HG02759 (cell line): ENCODE data around the gene XXYLT1.

ENCODE experiments used
- ATAC-seq: cut with Tn5 transposase; IDR thresholded peaks from one replicate; pipeline ENCODE4 v1.9.1; 2021; ENCODE audit warnings: mild to moderate bottlenecking, moderate library complexity; ENCODE audit not compliant: unreplicated experiment

The XXYLT1 gene

DNA sequence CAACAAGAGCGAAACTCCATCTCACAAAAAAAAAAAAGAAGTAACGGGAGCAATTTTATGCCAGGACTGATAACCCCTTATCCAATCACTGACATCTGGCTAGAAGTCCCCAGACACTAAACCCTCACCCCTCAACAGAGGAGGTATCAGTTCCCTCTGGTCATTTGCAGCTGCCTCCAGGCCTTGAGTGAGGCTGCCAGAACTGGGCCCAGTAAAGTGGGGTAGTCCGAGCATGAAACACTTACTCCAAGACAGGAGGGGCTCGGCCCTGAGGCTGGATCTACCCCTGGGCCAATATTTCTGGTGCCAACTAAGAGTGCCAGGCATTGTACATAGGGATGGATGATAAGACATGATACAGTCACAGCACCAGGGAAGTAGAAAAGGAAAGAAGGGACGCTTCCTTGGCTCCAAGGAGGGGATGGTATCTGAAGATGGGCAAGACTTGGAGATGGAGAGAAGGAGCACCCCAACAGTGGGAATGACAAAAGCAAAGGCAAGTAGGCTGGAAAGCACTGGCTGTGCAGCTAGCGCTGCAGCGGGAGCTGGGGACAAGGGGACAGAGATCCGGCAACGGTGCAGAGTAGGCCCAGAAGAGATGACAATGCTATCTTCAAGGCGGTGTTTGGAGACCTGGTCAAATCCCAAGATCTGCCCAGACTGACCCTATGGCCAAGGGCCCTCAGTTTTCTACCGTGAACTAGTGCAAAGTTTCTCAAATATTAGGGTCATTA is 2.2 kb downstream of the XXYLT1 start:
- ATAC-seq, result no peak

DNA sequence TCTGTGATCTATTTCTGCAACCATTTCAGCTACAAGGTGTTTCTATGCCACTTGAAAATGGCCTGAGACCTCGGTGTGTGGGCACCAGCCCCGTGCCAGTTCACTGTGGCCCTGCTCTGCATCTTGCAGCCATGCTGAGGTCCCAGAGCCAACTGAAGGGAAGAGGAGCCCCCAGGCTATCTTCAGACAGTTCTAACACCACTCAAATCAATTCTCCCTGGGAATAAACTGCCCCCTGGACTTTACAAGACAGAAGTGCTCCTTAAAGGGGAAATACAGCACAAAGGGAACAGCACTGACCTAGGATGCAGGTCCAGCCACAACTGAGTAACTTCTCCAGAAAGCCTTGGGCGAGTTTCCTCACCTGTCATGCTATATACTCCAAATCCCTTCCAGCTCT is 3.9 kb downstream of the XXYLT1 start:
- no peak for ATAC-seq

DNA sequence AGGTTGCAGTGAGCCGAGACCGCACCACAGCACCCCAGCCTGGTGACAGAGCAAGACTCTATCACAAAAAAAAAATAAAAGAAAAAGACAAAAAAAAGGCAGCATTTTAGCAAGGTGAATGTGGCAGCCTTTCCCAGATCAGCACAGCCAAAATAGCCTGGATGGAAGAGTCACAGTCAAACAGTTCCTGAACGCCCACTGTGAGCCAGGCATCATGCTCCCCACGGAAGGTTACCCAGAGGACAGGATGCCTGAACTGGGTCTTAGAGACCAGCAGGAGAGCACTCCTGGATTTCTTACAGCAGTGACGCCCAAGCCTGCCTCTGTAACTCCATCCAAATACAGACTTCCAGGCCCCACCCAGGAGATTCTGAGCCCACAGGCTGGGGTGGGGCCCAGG is 4.5 kb downstream of the XXYLT1 start:
- no peak for ATAC-seq

DNA sequence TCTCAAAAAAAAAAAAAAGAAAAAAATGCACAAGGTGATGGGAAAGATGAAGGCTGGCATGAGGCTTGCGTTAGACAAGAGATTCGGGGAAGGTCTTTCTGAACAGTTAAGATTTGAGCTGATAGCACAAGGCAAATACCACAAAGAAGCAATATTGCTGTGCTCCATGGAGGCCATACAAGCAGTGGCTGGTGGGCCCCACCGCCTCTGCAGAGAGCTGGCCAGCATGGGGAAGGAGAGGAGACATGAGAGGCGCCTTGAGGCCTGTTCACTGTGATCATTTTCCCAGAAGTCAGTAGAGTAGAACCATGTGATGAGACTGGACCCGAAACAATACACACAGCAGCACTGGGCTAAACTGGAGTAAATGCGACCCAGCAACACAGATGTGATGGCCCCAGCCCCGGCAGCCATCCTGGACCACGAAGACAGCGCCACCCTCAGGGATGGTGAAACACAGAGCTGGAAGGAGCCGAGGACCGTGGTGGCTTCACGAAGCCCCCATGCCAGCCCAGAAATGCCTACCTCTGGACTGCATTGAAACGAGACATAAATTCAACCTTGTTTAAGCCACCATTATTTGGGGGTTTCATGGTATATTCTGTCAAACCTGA is 5.5 kb downstream of the XXYLT1 start:
- no peak for ATAC-seq

DNA sequence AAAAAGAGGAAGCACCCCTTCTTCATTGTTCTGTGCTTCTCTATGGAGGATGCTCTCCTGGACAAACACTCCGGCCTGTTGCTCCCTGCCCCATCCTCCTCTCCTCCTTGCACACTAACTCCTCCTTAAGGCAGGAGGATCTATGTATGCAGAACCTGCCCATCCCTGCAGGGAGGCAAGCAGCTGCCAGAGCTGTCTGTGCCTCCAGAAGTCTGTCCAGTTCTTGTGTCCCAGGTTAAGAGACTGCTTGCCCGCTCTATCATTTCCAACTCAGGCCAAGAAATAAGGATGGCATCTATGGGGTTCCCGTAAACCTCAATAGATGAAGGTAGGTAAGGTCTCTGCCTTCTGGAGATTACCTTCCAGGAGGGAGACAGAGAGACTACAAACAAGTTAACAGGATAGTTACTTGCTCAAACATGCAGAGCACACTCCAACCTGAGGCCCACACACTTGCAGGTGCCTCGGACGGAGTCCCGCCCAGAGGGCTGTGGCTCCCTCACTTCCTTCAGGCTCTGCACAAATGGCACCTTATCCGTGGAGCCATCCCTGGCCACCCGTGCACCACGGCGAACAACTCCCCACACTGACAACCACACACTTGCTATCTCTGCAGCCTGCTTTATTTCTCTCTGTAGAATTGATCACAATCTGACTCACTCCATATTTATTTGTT is 6.9 kb downstream of the XXYLT1 start:
- no peak for ATAC-seq

GRCh38 chr3:195263193-195263924 is 7.6 kb downstream of the XXYLT1 start:
- no peak for ATAC-seq

DNA sequence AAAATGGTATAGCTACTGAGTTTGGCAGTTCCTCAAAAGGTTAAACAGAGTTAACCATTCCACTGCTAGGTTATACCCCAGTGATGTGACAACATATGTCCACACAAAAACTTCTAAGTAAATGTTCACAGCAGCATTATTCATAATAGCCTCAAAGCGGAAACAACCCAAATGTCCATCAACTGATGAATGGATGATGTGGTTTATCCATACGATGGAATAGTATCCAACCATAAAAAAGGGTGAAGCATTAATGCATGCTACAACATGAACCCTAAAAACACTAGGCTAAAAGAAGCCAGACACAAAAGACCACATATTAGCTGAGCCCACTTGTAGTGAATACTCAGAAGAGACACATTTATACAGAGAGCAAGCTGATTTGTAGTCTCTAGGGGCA is 9.0 kb downstream of the XXYLT1 start:
- no peak for ATAC-seq

DNA sequence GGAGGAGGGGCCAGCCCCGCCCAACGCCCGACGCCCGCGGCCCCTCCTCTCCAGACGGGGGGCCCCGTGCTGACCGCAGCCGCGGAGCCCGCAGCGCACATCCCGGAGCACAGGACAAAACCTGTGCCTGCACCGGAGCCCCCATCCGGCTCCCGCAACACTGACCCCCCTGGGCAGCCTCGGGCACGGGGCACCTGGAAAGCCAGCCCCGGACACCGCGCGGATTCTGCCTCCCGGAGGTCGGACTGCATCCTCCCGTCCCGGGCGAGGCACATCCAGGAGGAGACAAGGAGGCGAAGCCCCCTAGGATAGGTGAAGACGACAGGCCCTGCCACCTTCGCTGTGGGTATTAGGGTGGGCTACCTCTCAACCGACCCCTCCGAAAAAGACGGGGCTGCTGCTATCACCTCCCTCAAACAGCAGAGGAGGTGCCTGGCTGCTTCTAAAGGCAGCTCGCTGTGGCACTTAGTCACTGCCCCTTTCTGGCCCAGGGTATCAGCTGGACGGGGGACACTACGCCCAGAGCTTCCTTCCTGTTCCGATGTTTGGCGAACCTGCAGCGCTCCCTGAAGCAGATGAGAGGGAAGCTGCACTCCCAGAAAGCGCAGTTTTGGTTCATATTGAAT is 10.6 kb downstream of the XXYLT1 start:
- ATAC-seq, result peak; percentile 16

- peak; percentile 79 for ATAC-seq
These were observed 11.3 kb downstream of the XXYLT1 start for GRCh38 chr3:195259475-195260279.

- ATAC-seq, result no peak
These were observed 11.8 kb downstream of the XXYLT1 start for GRCh38 chr3:195259154-195259474.

GRCh38 chr3:195258449-195259153 is 12.4 kb downstream of the XXYLT1 start:
- no peak for ATAC-seq

DNA sequence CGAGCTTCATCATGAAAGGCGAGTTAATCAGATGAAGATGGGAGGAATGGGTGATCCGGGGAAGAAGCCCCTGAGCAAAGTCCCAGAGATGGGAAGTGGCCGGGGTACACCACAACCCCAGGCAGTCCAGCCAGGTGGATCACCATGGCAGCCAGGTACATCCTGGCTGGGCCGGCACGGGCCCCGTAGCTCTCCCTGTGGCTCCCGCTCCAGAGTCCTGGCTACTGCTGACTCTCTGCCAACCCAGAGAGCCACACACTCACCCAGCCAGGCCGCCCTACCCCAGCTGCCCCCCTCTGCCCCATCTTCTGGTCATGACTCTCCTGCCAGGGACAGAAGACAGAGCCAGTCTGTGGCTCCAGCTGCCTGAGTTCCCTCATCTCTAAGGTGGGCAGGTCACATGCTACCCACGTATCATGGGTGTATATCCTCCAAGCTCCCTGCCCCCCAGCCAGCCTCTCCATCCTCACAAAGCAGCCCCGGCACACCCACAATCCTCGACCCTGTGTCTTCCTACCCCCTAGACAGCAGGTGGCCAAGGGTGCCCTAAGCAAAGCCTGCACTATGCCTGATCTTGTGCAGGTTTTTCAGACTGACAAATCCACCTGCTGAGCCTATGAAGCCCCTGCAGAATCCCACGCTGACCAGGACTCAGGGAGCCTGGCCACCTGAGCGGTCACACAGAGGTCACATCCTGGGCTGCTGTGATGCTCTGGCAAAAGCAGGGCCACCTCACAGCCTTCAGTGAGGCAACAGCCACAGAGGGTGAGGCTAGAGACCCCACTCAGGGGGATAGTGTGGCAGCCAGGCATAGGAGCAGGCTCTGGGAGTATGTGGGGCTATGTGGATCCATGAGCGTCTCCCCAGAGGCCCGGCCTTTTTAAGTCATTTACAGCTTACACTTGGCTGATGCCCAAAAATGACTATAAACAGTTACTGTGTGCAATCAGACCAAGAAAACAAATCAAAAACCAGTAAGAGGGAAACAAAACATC is 13.2 kb downstream of the XXYLT1 start:
- no peak for ATAC-seq

GRCh38 chr3:195256639-195257453 is 14.1 kb downstream of the XXYLT1 start:
- no peak for ATAC-seq

- no peak for ATAC-seq
These were observed 15.1 kb downstream of the XXYLT1 start for GRCh38 chr3:195255571-195256501.

GRCh38 chr3:195255176-195255500 is 15.8 kb downstream of the XXYLT1 start:
- no peak for ATAC-seq

GRCh38 chr3:195254454-195255175 is 16.3 kb downstream of the XXYLT1 start:
- no peak for ATAC-seq
